Measurements from ENCODE around the gene OR4K14. TPM values are rescaled to one million over a fixed set of nuclear protein-coding genes. Genes with fewer than 3 reads are reported as not detected.
"Not testable (repeated sequence)": the region's sequence is repeated elsewhere in the genome, so short reads cannot be mapped to it uniquely, and the experiment has no call there.

OR4K14 gene
- total RNA-seq: not detected
- polyA plus RNA-seq: not detected

- DNase-seq (ENCODE audit: extremely low spot score): no peak
- WGBS: 67% methylated on average over 2 of the region's 2 CpGs
- Histone ChIP-seq H3K36me3 (ENCODE audit: insufficient read depth) (no peaks in the 10 kb centered on the region), H3K27ac (ENCODE audit: low read depth) (no peak within 1 kb of the TSS), H3K4me3 (ENCODE audit: low read depth, low read length) (no peak within 1 kb of the TSS), H3K4me1 (ENCODE audit: insufficient read depth) (no peaks in the 10 kb centered on the region)
Observed at GRCh38 chr14:20019257-20019865, at the start of gene OR4K14. Gene OR4K14, minus strand, starts transcription at chr14:20019307. Its CDS starts 4,114 bp downstream, at chr14:20015193.

GRCh38 chr14:20059745-20060144 is 40.6 kb upstream of the OR4K14 start, which contains the start of gene OR4L1:
Gene OR4L1, plus strand, starts transcription at chr14:20060045. Its CDS starts 0 bp downstream, at chr14:20060045.
- Histone ChIP-seq H3K27ac (ENCODE audit: low read depth) (no peak within 1 kb of the TSS), H3K36me3 (ENCODE audit: insufficient read depth) (no peaks in the 10 kb centered on the region), H3K4me3 (ENCODE audit: low read depth, low read length) (no peak within 1 kb of the TSS), H3K4me1 (ENCODE audit: insufficient read depth) (no peaks in the 10 kb centered on the region)
- DNase-seq (ENCODE audit: extremely low spot score): no peak
- WGBS: 63% methylated on average over 2 of the region's 2 CpGs

- Histone ChIP-seq H3K36me3 (ENCODE audit: insufficient read depth) (no peaks in the 10 kb centered on the region), H3K27ac (ENCODE audit: low read depth) (no peak overlapping the region), H3K4me3 (ENCODE audit: low read depth, low read length) (no peak overlapping the region), H3K4me1 (ENCODE audit: insufficient read depth) (no peaks in the 10 kb centered on the region)
- no peak for DNase-seq (ENCODE audit: extremely low spot score)
- 53% methylated on average over 1 of the region's 1 CpG for WGBS
Observed at GRCh38 chr14:20048202-20048601, 29.1 kb upstream of the OR4K14 start.

GRCh38 chr14:20044243-20044642 is 25.1 kb upstream of the OR4K14 start:
- Histone ChIP-seq H3K4me1 (ENCODE audit: insufficient read depth) (no peaks in the 10 kb centered on the region), H3K4me3 (ENCODE audit: low read depth, low read length) (no peak overlapping the region), H3K36me3 (ENCODE audit: insufficient read depth) (no peaks in the 10 kb centered on the region), H3K27ac (ENCODE audit: low read depth) (no peak overlapping the region)
- WGBS: 67% methylated on average over 5 of the region's 5 CpGs
- no peak for DNase-seq (ENCODE audit: extremely low spot score)

GRCh38 chr14:20035938-20036337 is 16.8 kb upstream of the OR4K14 start, which contains the start of gene OR4K13:
Gene OR4K13, minus strand, starts transcription at chr14:20036038. Its CDS starts 1,280 bp downstream, at chr14:20034758.
- H3K4me3 ChIP-seq (ENCODE audit: low read depth, low read length): no peak within 1 kb of the TSS
- H3K36me3 ChIP-seq (ENCODE audit: insufficient read depth): no peaks in the 10 kb centered on the region
- no peak within 1 kb of the TSS for H3K27ac ChIP-seq (ENCODE audit: low read depth)
- H3K4me1 ChIP-seq (ENCODE audit: insufficient read depth): no peaks in the 10 kb centered on the region
- 92% methylated on average over 4 of the region's 4 CpGs for WGBS
- DNase-seq (ENCODE audit: extremely low spot score): no peak

GRCh38 chr14:20035449-20035848 is 16.3 kb upstream of the OR4K14 start:
- no peaks in the 10 kb centered on the region for H3K36me3 ChIP-seq (ENCODE audit: insufficient read depth)
- H3K4me1 ChIP-seq (ENCODE audit: insufficient read depth): no peaks in the 10 kb centered on the region
- H3K4me3 ChIP-seq (ENCODE audit: low read depth, low read length): no peak overlapping the region
- no peak for DNase-seq (ENCODE audit: extremely low spot score)
- no peak overlapping the region for H3K27ac ChIP-seq (ENCODE audit: low read depth)
- 61% methylated on average over 3 of the region's 3 CpGs for WGBS

- WGBS: 75% methylated on average over 6 of the region's 6 CpGs
Observed at GRCh38 chr14:20031058-20031457, 12.0 kb upstream of the OR4K14 start.

GRCh38 chr14:20008156-20008555 is 11.0 kb downstream of the OR4K14 start:
- H3K4me3 ChIP-seq (ENCODE audit: low read depth, low read length): no peak overlapping the region
- DNase-seq (ENCODE audit: extremely low spot score): no peak
- H3K27ac ChIP-seq (ENCODE audit: low read depth): no peak overlapping the region
- H3K36me3 ChIP-seq (ENCODE audit: insufficient read depth): no peaks in the 10 kb centered on the region
- no peaks in the 10 kb centered on the region for H3K4me1 ChIP-seq (ENCODE audit: insufficient read depth)

More at GRCh38 chr14:20031058-20031457, 12.0 kb upstream of the OR4K14 start:
- H3K4me1 ChIP-seq (ENCODE audit: insufficient read depth): no peaks in the 10 kb centered on the region
- no peaks in the 10 kb centered on the region for H3K36me3 ChIP-seq (ENCODE audit: insufficient read depth)
- no peak overlapping the region for H3K4me3 ChIP-seq (ENCODE audit: low read depth, low read length)
- DNase-seq (ENCODE audit: extremely low spot score): no peak
- H3K27ac ChIP-seq (ENCODE audit: low read depth): no peak overlapping the region

GRCh38 chr14:20002319-20002718 is 16.8 kb downstream of the OR4K14 start:
- no peak for DNase-seq (ENCODE audit: extremely low spot score)

GRCh38 chr14:20001863-20002262 is 17.2 kb downstream of the OR4K14 start, which contains the start of gene OR4Q2:
Gene OR4Q2, plus strand, starts transcription at chr14:20002163.
- H3K36me3 ChIP-seq (ENCODE audit: insufficient read depth): no peaks in the 10 kb centered on the region
- DNase-seq (ENCODE audit: extremely low spot score): no peak
- H3K27ac ChIP-seq (ENCODE audit: low read depth): no peak within 1 kb of the TSS
- no peak within 1 kb of the TSS for H3K4me3 ChIP-seq (ENCODE audit: low read depth, low read length)
- no peaks in the 10 kb centered on the region for H3K4me1 ChIP-seq (ENCODE audit: insufficient read depth)

More at GRCh38 chr14:20002319-20002718, 16.8 kb downstream of the OR4K14 start:
- 77% methylated on average over 7 of the region's 7 CpGs for WGBS
- Histone ChIP-seq H3K36me3 (ENCODE audit: insufficient read depth) (no peaks in the 10 kb centered on the region), H3K27ac (ENCODE audit: low read depth) (no peak overlapping the region), H3K4me3 (ENCODE audit: low read depth, low read length) (no peak overlapping the region), H3K4me1 (ENCODE audit: insufficient read depth) (no peaks in the 10 kb centered on the region)

GRCh38 chr14:19993438-19993837 is 25.7 kb downstream of the OR4K14 start:
- H3K4me1 ChIP-seq (ENCODE audit: insufficient read depth): no peaks in the 10 kb centered on the region
- H3K4me3 ChIP-seq (ENCODE audit: low read depth, low read length): no peak overlapping the region
- no peak overlapping the region for H3K27ac ChIP-seq (ENCODE audit: low read depth)
- no peak for DNase-seq (ENCODE audit: extremely low spot score)
- 68% methylated on average over 2 of the region's 2 CpGs for WGBS
- H3K36me3 ChIP-seq (ENCODE audit: insufficient read depth): no peaks in the 10 kb centered on the region

GRCh38 chr14:19975291-19975690 is 43.8 kb downstream of the OR4K14 start, which contains the start of gene OR4K15:
Gene OR4K15, plus strand, starts transcription at chr14:19975591. Its CDS starts 0 bp downstream, at chr14:19975591.
- H3K4me3 ChIP-seq (ENCODE audit: low read depth, low read length): no peak within 1 kb of the TSS
- H3K4me1 ChIP-seq (ENCODE audit: insufficient read depth): no peaks in the 10 kb centered on the region
- no peaks in the 10 kb centered on the region for H3K36me3 ChIP-seq (ENCODE audit: insufficient read depth)
- no peak for DNase-seq (ENCODE audit: extremely low spot score)
- no peak within 1 kb of the TSS for H3K27ac ChIP-seq (ENCODE audit: low read depth)
- WGBS: 99% methylated on average over 3 of the region's 3 CpGs

GRCh38 chr14:19974844-19975243 is 44.3 kb downstream of the OR4K14 start:
- Histone ChIP-seq H3K4me1 (ENCODE audit: insufficient read depth) (no peaks in the 10 kb centered on the region), H3K27ac (ENCODE audit: low read depth) (no peak overlapping the region), H3K36me3 (ENCODE audit: insufficient read depth) (no peaks in the 10 kb centered on the region), H3K4me3 (ENCODE audit: low read depth, low read length) (no peak overlapping the region)
- no peak for DNase-seq (ENCODE audit: extremely low spot score)
- WGBS: 67% methylated on average over 1 of the region's 1 CpG

GRCh38 chr14:19969735-19970134 is 49.4 kb downstream of the OR4K14 start:
- DNase-seq (ENCODE audit: extremely low spot score); H3K4me3 ChIP-seq (ENCODE audit: low read depth, low read length); H3K27ac ChIP-seq (ENCODE audit: low read depth); H3K36me3 ChIP-seq (ENCODE audit: insufficient read depth); H3K4me1 ChIP-seq (ENCODE audit: insufficient read depth): not testable (repeated sequence)
- WGBS: 58% methylated on average over 2 of the region's 2 CpGs

All from urinary bladder (tissue), 4 donors.